Bone marrow (tissue), 2 donors: ENCODE results near the gene TFF1.

ENCODE experiments used
- DNase-seq, 2 donors: peaks; one replicate each; lab custom pipeline; 2025; lab: John Stamatoyannopoulos, UW

The TFF1 gene

DNA sequence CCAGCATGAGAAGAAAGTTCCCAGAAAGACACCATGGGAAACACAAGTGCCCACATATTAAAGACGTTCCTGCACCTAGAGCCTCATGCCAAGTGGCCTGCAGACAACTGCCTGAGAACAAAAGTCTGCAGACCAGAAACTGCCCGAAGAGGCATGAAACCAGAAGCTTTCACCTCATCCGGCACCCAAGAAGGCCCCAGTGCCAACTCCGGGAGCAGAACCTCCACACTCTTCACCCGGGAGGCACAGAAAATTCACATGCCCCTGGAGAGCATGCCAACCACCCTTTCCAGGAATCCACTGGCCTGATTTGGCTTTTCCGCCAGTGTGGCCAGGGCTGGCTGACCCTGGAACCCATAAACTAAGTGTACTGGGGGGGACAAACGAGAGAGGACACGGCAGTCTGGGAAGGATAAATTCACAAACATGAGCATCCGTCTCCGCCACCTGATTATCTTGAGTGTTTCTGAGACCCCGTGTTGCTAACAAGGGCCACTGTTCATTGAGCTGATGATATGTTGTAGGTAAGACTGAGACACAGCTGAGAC is 22.3 kb downstream of the TFF1 start:
- no peak for DNase-seq

DNA sequence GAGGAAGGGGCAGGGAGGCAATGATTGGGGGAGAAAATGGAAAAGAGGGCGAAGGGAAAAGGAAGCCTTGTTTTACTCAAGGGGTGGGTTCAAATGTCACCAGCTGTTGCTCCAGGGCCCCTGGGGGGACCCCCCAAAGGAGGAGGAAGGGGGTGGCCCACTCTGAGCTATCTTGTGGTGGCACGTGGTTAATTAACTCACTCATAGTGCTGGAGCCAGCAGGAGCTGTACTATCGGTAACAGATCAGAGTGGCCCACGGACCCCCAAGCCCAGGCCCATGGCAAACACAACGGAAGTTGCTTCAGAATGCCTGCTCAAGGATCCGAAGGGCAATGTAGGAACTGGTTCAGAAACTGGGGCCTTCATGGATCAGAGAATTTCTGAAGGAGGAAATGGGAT is 22.8 kb downstream of the TFF1 start:
- DNase-seq = no peak

DNA sequence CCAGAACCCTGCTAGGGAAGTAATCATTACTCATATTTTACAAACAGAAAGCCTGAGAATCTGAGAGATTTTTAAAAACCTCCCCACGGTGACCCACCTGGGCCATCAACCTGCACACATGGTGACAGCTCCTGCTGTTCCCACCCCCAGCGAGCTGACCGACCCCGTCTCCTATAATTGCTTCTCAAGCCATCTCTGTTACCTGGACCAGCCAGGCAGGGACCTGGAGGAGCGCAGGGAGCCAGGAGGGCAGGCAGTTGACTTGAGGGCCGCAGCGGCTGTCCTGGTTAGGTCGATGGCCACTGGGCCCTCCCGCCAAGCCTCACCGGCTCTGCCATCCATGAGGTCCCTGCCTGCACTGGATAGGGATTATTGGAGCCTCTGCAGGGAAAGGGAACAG is 23.2 kb downstream of the TFF1 start:
- DNase-seq = no peak

DNA sequence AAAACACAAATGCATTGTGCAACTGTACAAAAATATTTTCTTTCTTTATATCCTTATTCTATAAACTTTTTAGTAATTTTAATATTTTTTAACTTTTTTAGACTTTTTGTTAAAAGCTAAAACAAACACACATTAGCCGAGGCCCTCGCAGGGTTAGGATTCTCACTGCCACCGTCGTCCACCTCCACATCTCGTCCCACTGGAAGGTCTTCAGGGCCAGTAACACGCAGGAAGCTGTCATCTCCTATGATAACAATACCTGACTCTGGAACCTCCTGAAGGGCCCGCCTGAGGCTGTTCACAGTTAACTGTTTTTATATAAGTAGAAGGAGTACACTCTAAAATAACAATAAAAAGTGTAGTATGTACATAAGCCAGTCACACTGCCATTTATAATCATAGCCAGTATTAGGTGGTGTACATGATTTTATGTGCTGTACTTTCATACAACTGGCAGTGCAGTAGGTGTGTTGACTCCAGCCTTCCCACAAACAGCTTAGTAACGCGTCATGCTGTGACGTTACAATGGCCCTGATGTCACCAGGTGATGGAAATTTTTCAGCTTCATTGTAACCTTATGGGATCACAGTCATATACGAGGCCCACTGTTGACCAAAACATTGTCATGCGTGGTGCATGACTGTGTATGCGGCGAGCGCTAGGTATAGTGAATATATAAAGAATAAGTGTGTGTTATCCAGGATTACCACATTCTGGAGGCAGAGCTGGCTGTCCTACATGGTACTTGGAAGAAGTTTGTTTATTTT is 24.4 kb downstream of the TFF1 start:
- no peak for DNase-seq

DNA sequence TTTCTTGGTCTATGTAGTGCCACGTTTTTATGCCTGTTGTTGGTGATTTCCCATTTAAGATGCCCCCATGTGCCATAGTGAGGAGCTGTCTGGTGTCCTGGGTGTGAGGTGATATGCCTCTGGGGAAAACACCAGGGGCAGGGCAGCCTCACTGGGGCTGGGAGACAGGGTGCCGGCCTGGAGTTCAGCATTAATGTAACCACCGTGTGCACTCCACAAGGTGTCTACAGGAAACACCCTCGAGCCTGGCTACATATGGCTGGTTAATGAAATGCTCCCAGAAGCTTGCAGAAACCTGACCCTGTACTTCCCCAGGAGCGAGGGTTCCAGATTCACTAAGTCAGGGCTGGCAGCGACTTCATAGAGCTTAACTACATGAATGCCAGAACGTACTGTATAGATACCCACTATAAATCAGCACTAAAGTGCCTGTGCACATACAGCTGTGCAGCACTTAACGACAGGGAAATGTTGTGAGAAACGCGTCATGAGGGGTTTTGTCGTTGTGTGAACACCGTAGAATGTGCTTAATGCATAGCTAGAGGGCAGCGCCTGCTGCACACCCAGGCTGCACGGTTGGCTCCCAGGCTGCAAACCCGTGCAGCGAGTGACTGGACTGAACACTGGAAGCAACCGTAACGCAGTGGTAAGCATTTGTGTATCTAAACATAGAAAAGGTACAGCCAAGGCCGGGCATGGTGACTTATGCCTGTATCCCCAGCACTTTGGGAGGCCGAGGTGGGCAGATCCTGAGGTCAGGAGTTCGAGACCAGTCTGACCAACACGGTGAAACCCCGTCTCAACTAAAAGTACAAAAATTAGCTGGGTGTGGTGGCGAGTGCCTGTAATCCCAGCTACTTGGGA is 25.9 kb downstream of the TFF1 start:
- DNase-seq = no peak

DNA sequence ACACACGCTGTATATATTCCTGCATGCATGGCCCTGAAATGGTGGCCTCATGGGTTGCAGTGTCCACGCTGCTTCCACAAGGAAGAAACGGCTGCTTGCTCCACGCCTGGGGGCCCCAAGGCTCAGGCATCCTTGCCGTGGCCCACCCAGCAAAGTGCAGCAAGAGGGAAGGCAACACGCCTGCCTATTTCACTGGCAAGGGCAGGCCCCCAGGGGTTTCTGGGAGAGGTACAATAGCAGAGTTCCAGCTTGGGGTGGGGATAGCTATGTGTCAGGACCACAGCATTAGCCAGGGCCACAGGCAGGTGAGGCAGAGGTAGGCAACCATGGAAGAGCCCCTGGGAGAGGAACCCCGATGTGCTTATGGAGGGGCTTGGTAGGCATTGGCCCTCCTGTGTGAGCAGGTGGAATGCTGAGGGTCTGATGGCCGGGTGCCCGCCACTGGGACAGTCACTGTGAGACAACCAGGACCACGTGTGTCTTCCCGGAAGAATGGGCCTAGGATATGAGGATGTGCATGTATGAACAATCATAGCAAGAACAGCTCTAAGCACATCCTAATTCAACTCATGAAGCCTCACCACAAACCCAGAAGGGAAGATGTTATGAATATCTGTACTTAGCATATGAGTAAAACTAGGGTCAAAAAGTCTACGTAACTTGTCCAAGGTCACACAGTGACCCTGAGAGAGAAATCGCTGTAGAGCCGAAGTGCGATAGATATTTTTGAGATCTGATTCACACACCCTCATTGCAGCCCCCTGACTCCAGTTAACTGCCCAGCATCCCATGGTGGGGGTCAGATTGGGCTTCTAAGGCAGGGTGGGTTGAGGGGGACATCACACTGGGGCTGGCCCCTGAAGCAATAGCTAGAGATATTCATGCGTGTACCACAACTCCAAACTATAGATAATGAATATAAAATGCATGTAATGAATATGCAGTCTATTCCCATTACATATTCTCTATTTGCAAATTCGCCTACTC is 27.3 kb downstream of the TFF1 start:
- DNase-seq = no peak

DNA sequence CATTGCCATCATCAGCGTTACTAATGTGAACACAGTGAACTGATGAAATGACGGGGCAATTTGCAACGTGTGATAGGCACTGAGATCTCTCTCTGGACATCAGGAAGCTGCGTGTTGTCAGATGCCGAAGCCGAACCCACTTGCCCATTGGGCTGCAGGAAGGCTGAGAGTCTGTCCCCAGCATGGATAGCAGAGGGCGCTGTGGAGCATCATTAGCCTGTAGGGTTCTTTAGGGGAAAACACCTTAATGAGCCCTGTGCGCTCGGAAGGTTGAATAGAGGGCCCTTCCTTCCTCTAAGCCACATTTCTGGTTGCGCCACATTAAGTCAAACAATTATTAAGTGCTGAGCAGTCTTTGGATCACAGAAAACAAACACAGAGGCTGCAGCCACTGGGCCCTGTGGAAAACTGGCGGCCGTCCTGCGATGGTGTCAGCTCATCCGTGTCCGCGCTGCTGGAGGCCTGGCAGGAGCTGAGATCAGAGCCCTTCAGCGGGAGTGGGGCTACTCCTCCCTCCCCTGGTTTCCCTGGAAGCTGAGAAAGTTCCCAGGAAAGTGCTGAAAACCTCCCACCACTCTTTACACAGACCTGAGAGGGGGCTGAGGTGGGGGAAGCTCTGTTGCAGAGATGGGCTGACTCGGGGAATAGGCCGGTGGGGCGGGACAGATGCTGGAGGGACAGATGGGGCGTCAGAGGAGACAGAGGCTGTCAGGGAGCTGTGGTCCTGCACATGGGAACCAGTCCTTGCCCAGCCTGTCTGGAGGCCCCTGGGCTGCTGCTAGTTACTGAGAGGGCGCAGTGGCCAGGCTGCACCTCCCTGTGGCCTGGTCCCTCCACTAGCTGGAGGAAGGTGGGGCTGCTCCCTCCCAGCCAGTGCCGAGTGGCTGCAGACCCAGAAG is 28.3 kb downstream of the TFF1 start:
- DNase-seq = peak; percentile 7 to 39

DNA sequence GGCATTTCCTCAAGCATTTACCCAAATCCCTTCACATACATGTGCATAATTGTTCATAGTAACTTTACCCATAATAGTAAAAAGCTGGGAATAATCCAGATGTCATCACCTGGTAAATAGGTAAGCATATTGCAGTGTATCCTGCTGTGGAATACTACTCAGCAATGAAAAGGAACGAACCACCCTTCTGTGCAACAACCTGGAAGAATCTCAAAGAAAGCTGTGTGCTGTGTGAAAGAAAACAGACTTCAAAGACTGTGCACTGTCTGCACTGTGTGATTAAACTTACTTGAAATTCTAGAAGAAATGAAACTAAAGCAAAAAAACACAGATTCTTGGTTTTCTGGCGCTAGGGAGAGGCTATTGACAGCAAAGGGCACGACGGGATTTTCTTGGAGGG is 29.1 kb downstream of the TFF1 start:
- DNase-seq = no peak

DNA sequence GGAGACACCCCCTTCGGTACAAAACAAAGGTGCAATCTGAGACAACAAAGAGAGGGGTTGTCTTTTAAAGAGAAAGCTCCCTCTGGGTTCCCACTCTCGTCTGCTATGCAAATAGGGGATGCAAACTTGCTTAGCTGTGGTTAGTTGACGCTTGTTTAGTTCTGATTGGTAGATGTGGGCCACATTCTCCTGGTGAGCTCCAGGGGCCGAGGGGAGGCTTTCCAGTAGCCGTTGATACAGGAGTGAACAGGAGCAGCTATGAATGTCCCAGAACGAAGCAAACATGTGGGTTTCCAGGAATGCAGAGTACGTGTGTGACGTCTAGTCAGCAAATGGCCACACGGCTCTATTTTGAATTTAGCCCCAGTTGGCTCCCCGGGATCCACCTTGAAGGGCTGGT is 30.3 kb downstream of the TFF1 start:
- DNase-seq = no peak

DNA sequence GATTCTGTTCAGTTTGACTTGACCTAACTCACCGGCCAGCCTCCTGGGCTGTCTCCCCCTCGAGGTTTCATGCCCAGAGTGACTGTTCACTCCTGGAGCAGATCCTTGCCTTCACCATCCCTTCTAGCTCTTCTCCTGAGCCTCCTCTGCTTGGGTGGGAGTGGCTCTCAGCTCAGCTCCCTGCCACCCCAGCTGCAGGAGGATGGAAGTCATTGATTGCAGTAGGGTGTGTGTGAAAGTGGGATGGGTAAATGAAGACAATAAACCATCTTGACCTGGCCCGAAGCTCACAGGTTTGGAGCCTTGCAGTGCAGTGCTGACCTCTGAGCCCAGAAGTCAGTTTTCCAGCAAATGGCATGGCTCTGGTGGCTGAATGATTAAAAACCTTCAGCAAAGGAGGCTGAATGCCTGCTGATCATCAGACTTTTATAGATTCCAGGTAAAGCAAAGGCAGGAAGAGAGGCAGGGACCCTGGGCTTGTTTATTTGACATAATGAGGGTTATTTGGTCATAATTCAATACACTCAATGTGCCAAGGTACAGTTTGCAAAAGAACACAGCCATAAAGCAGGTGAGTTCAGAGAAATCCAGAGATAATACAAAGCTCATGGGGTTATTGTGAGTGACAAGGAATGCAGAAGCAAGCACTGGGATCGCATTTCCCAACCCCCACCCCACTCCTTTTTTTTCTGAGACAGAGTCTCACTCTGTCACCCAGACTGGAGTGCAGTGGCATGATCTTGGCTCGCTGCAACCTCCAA is 33.6 kb downstream of the TFF1 start:
- DNase-seq = no peak

DNA sequence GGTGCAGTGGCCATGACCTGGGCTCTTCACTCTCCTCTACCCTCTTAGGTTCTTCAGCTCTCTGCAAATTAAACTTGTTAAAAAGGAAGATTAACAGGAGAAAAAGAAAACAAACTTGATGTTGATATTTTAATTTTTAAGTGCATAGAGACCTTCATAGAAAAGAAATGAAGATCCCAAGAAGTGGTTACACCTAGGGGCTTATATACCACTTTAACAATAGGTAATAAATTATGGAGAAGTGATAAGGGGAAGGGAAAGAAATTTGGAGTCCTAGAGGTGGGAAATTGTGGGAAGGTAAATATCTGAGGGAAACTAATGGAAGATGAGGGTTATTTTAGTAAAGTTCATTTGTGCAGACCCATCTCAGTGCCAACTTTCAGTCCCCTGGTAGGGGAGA is 34.7 kb downstream of the TFF1 start:
- no peak for DNase-seq

DNA sequence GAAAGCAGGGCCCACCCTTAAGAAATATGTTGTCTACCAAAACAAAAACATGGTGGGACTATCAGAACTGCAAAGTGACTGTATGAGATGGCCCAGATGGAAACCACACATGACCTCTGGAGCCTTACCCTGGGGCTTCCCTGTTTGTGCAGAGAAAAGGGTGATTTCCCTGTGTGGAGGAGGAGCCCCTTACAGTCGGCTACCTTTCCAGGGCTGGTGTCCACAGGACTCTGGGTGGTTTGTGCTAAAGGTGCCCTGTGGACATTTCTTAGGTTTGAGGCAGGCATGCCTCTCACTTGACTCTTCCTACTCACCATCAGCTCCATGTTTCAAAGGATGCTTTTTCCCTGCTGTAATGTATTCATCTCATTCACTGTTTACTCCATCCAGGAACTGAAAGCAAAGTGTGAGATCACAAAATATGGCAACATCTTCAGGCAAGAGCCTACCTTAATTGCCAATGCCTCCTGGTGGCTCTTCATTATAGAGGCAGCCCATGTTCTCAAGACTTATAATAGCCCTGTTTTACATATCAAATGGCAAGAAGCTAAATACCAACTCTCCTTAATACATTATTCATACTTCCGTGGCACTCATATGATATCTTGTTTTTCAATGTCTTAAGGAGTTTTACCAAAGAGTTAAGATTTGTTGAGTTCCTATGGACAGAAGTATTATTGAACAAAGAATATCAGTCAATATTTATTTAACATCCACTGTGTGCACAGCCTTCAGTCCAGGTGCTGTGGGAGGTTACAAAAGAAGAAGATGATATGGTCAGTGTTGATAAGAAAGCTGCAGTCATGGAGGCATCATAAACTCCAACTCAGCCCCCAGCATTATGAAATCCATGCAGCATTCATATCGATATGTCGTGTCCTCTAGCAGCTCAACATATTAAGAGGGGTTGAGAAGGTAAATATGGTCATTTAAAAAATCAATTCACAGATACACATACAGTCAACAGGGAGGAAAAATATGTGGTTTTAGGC is 35.7 kb downstream of the TFF1 start:
- no peak for DNase-seq

DNA sequence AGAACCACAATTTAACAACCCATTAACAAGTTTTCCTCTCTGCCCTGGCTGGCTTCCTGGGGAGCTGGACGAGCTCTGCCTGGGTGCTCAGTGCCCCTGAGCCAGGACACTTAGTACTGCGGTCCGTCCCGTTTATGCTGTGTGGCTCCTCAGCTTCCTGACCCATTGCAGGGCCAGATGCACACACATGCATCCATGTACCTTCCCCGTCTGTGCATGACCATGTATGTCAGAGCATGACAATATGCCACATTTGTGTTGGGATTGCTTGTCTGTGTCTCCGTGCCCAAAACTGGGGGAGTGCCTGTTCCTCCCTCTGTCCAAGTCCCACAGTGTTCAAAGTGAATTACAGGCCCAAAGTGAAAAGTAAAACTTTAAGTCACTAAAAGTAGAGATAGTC is 41.4 kb downstream of the TFF1 start:
- no peak for DNase-seq

DNA sequence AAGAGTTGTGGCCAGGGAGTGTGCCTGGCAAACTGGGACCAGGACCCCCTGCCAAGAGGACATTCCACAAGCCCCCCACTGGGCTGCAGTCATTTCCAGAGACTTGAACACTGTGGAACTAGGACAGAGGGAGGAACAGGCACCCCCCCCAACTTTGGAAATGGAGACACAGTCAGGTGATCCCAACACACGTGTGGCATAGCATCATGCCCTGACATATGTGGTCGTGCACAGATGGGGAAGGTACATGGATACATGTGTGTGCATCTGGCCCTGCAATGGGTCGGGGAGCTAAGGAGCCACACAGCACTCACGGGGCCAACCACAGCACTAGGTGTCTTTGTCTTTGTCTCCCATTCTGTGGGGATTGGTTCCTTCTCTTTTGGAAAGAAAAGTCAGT is 44.5 kb downstream of the TFF1 start:
- no peak for DNase-seq

DNA sequence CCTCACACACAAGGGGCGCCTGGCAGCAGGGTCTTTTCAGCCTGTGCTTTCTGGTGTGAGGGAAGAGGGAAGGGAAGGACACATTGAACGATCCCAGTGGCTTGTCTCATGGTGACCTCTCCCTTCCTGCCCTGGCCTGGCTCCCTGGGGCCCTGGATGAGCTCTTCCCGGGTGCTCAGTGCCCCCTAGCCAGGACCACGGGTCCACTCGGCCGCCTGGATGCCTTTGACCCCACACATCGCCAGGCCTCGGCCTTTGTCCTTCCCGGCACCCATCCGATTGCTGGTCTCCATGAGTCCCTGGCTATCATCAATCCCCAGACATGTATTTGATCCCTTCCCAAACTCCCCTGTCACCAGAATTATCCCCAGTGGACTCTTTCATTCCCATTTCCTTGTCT is 45.1 kb downstream of the TFF1 start:
- no peak for DNase-seq

DNA sequence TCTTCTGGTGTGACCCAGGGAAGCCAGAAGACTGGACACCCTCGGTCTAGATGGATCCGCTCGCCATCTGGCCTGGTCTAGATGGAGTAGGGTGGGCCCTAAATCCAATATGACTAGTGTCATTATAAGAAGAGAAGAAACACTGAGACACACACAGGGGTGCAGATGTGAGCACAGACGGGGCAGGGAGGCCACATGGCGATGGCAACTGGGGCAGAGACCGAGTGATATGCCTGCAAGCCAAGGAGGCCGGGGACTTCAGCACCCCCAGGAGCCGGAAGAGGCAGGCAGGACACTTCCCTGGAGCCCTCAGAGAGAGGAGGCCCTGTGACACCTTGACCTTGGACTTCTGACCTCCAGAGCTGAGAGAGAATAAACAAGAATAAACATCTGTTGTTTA is 45.5 kb downstream of the TFF1 start:
- no peak for DNase-seq

DNA sequence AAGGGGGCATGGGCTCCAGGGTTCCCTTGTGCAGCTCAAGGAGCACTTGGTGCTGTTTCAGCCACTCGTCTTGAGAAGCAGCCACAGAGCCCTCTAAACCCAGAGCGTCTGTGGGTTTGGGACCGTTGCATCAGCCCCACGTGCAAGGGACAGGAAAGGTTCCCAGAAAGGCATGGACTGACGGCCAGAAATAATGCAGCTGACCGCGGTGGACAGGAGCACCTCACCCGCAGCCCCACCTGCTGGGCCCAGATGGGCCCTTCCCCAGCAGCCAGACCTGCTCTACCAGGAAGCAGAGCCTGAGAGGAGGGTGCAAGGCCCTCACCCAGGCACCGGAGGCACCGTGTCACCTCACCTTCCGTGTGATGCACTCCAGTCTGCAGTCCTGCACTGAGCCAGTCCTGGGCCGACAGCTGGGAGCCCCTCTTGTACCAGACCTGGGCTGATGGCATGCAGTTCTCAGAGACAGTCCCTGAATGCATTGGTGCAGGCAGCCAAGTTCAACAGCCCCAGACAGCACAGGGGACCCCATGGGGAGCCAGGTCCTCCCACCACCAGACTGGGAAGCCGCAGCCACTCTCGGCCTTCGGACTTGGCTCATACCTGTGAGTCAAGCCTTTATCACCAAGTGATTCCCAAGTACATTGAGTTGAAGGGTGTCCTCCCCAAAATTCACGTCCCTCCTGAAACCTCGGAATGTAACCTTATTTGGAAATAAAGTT is 46.3 kb downstream of the TFF1 start:
- no peak for DNase-seq

DNA sequence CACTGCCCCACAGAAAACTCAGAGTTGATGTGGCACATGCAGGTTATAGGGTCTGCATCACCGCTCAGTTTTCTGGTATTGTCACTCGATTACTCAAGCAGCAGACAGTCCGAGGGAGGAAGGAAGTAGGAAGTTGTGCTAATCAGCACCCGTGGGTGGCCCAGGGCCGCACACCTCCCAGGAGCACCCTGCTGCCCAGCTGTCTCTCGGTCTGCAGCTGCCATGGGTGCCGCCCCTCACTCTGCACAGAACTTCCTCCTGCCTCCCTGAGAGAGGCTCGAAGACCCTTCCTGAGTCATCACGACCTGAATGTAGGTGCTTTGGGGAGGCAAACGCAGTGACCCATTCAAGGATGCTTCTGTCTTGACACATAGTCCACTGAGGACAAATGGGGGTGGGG is 47.0 kb downstream of the TFF1 start:
- peak in 1 of 2 donors; percentile 58 for DNase-seq
